Stimulated activated CD4-positive, alpha-beta T cell treated with anti-CD3 and anti-CD28 coated beads, Interleukin-12 subunit alpha, Interleukin-12 subunit beta, amount 100 ng/mL, for 24 hours (primary cell): ENCODE results near the gene KIAA1958.
"Not testable (repeated sequence)": the region's sequence is repeated elsewhere in the genome, so short reads cannot be mapped to it uniquely, and the experiment has no call there.

Source experiments
- DNase-seq, 2 experiments: peaks; one replicate each; pipeline ENCODE4 v3.0.0-alpha.2; 2020; ENCODE audit warnings: low read depth in 2 of 2

Gene KIAA1958

DNA sequence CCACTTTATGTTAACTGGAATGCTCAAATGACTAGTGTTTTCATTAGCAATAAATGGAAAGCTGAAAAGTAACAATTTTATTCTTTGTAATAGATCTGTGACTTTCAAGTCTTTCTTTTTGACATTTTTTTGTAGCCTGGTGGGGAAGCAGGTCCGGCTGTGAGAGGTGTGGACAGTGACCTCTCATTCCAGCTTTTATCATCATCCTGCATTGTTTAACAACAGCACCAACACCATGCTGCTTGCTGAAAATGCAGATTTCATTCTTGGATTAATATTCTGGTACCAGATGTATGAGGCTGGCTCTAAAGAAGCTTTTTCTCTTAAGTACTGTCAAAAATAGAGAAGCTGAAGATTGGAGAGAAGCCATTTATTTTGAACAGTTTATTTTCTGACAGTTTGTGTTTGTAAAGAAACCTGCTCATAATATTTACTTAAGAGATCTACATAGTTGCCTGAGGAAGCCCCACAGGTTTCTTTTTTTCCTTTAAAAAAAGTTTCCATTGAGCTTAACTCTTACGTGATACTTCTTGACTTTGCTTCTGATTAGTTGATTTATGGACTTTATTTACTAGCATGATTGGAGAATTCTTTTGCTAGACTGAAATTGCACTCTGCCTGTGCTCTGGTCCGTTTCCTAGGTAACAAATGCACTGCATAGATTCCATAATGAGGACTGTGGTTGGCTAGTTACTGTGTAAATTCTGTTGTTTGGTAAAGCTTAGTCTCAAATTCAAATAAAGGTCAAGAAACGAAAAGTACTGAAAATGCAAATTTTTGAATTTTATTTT is 3.4 kb downstream of the KIAA1958 start:
- no peak for DNase-seq

DNA sequence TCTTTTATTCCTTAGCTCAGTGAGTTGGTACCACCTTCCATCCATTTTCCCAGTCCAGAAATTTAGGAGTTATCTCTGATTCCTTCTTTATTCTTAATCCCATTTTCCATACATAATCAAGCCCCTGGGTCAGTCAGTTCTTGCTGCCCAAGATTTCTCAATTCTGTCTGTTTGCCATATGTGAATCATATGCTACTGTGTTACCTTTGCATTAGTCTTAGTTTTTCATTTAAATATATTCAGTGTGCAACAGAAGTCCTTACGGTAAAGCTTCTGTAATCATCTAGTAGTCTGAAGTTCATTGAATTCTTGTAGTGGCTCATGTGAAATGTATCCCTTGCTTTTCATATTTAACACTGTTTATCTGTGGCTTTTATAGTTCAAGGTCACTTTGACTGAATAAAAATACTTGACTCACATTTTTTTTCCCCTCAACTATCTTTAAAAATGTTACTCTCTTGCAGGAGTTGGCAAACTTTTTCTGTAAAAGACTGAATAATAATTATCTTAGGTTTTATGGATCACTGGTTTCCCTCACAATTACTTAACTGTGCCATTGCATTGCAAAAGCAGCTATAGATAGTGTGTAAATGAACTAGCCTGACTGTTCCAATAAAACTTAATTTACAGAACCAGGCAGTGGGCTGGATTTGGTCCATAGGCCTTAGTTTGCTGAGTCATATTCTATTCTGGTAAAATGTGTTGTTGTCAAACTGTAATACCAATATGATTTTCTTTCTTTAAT is 6.9 kb downstream of the KIAA1958 start:
- DNase-seq = no peak

DNA sequence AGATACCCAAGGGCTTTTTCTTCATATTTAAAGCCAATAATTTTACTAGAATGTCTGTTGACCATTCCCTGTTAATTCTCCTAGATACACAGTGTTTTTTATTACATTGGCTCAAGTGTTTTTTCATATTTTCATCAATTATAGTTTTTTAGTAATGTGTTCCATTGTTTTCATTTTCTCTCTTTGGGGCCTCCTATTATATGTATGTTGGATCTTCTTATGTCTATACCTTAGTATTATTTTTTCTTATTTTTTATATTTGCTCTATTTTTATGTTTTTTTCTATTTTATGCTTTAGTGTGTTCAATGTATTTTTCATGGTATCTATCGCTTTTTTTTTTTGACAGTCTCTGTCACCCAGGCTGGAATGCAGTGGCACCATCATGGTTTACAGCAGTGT is 7.5 kb downstream of the KIAA1958 start:
- no peak for DNase-seq

DNA sequence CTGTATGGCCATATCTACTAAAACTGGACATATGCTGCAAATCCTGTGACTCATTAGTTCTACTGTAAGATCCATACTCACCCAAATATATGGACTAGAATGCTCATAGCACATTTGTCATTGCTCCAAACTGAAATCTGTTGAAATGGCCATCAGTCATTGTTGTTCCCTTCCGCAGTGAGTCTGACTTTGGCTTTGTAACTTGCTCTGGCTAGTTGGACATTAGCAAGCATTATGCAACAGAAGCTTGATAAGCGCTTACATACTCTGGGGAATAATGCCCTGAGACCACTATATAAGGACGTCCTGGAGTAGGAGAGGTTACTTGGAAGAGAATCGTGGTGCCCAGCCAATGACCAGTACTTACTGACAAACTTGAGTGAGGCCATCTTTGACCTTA is 9.0 kb downstream of the KIAA1958 start:
- DNase-seq = no peak

DNA sequence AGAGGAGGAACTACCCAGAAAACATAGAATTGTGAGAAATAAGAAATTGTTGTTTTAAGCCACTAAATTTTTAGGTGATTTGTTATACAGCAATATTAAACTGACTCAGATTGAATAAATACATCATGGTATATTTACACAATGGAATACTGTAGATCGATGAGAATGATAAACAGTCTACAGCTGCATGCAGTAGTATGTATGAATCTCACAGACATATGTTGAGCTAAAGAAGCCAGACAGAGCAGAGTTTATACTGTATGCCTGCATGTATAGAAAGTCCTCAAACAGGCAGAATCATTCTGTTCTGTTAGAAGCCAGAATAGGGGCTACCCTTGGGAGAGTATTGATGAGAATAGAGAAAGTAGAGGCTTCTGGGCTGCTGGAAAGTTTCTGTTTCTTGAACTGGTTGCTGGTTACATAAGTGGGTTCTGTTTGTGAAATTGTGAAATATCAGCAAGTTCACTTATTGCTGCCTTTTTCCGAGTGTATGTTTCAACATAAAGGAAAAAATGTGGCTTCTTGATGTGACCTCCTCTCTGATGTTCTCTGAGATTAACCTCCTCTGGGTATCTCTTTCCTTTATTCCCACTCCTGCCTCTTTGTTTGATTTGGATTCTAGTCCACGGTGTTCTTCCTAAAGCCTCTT is 9.6 kb downstream of the KIAA1958 start:
- DNase-seq = no peak

DNA sequence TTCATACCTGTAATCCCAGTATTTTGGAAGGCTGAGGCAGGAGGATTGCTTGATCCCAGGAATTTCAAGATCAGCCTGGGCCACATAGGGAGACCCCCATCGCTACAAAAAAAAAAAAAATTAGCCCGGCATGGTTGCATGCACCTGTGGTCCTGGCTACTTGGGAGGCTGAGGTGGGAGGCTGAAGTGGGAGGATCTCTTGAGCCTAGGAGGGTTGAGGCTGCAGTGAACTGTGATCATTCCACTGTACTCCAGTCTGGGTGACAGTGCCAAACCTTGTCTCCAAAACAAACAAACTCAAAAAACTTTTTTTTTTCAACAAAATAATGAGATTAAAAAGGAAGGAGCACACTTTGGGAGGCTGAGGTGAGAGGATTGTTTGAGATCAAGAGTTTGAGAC is 14.2 kb downstream of the KIAA1958 start:
- no peak for DNase-seq

DNA sequence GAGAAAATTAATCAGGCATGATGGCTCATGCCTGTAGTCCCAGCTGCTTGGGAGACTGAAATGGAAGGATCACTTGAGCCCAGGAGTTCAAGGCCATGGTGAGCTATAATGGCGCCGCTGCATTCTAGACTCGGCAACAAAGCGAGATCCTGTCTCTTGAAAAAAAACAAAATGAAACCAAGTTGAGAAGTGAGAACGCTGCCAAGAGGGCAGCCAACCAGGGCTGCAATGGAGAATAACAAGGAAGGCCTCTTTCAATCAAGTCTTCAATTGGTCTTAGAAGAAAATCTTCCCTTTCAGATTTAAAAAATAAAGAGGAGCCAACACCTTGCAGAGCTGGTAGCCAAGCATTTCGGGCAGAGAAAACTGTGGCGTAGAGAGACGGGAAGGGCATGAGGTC is 14.7 kb downstream of the KIAA1958 start:
- no peak for DNase-seq

DNA sequence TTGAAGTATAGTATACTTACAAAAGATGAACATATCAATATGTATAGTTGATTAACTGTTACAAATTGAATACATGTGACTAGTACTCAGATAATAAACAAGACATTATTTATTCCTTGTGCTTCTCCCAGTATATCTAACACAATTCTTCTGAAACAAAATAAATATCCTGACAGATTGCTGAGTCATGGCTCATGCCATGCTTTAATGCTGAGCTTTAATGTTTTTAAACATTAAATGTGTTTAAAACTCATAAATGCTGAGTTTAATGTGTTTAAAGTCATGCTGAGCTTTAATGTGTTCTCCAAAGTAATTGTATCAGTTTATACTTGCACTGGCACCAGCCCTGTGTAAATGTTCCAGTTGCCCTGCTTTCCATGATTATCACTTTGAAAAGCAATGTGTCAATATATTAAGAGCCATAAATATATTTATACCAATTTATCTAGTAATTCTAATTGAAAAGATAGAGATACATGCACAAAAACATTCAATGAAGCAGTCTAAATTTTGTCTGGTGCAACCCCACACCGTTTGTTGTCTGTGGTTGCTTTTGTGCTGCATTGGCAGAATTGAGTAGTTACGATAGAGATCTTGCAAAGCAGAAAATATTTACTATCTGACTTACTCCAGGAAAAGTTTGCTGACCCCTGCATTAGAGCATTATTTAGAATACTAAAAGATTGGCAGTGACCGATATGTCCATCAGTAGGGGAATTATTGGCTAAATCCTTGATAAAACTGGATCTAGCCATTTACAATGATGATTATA is 15.7 kb downstream of the KIAA1958 start:
- no peak for DNase-seq

DNA sequence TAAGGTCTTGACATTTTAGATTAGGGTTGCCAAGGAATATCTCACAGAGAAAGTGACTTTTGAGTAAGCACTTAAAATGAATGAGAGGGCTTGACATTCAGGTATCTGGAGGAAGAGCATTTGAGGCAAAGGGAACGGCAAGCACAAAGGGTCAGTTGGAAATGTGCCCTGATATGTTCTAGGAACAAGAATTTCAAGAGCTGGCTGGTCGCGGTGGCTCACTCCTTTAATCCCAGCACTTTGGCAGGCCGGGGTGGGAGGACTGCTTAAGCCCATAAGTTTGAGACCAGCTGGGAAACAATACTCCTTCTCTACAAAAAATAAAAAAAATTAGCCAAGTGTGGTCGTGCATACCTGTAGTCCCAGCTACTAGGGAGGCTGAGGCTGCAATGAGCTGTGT is 16.5 kb downstream of the KIAA1958 start:
- no peak for DNase-seq

DNA sequence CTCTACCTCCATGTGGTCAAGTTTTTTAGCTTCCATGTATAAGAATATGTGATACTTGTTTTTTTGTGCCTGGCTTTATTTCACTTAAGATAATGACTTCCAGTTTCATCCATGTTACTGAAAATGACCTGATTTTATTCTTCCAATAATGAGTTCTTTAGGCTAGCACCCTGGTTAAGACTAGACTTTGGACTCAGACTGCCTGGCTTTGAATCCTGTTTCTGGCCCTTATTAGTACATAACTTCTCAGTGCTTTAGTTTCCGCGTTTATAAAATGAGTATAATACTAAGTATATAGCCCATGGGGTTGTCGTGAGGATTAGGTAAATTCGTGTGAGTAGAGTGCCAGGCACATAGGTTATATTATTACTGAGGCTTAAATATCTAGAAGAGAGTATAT is 18.5 kb downstream of the KIAA1958 start:
- DNase-seq = no peak

DNA sequence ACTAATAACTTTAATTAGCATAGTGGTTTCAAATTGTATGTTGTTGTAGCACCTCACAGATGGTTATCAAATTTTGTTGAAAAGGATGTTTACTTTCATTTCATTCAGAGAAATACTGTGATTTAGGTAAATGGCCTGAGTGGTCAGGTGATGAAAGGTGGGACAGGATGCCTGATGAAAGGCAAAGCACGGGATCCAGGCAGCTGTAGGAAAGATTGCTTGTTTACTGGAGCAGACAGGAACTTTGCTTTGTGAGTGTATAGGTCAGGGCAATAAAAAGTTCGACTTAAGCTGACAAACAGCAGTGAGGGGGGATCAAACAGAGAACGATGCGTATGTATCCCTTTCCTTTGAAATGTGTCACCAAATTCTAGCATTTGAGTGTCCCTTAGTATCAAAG is 19.0 kb downstream of the KIAA1958 start:
- no peak for DNase-seq

DNA sequence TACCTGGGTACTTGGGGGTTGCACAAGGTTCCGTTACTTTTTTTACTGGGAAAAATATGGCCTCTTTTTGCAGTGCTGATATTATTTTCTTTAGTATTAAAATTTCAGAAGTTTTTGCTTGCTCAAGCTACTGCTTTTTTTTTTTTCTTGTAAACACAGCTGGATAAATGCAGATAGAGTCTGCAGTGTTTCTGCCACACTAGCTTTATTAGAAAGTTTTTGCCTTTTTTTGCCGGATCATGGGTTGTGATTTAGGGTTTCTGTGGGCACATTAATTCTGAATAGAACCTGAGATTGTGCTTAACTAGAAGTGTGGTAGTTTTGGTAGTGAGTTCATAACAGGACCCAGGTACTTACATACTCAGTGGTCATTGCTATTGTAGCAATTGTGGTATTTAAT is 19.9 kb downstream of the KIAA1958 start:
- DNase-seq = no peak

DNA sequence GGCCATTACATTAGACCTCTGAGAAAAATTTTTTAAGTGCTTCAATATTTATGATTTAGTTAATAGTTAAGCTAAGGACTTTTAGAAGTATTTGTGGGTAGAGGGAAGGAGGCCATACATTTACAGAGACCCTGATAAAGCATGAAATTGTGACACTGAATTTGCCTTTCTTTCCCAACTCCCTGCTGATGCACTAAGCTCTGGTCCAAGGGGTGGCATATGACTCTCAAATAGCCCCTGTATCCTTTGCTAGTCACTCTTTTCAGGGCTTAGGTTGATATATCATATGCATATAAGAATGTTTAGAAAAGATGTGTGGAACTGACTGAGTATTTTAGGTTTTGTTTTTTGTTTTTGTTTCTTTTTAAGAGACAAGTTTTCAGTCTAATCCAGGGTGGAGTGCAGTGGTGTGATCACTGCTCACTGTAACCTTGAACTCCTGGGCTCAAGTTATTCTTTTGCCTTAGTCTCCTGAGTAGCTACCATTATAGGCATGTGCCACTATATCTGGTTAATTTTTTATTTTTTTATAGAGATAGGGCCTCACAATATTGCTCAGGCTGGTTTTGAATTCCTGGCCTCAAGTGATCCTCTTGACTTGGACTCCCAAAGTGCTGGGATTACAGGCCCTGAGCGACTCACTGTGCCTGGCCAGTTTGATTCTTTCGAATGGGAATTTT is 20.5 kb downstream of the KIAA1958 start:
- DNase-seq = no peak

DNA sequence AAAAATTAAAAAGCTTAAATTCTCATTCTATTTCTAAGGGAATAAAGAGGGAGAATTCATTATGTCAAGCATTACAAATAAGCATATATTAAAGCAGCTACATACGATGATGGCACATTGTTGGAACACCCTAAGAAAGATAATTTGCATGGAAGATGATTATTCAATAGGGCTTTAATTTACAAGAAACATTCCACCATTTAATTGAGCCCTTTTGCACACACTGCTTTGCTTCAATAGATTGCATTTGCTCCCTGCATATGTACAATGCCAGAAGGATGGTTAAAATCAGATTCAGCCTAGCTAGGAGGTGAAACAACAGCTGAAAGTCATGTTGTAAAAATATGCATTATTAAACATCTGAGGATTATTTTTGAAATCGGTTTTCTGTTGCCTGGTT is 21.8 kb downstream of the KIAA1958 start:
- no peak for DNase-seq

DNA sequence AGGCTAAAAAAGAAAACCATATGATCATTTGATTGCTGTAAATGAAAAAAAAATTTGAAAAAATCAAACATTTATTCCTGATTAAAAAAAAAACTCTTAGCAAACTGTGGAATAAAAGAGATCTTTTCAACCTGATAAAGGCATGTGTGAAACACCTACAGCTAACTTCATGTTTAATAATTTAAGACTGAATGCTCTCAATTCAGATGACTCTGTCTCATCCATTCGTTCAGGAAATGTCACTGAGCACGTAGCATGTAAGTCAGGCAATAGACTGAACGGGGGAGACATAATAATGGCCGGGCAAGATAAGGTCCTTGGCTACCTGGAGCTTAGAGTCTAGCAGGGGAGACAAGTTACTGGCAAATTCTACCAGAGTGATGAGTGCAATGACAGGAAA is 25.8 kb downstream of the KIAA1958 start:
- DNase-seq = not testable (repeated sequence)

DNA sequence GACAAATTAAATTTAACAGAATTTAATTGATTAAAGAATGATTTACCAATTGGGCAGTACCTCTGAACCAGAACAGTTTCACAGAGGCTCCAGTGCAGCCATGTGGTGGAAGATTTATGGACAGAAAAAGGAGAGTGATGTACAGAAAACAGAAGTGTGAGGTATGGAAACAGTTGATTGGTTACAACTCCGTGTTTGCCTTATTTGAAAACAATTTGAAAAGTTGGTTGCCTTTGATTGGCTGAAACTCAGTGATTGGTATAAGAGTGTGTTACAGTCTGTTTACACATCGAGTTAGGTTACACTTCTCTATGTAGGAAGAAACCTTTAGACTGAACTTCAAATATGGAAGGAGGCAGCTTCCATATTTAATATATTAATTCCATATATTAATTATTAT is 30.1 kb downstream of the KIAA1958 start:
- DNase-seq = no peak

DNA sequence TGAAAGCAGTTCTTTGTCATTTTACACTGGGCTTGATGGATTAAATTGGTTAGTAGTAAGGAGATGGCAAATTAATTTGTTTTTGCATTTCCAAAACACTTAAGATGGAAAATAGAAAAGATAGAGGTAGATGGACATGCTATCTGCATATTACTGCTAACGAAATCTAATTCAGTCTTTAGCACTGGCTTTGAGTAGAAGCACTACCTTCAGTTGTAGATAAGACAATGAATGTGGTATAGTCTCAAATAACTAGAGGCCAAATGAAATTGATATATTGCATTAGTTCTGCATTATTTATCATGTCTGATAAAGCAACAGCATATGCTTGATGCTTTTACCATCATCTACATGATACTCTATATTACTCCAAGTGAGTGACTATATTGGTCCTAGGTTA is 33.4 kb downstream of the KIAA1958 start:
- DNase-seq = no peak

DNA sequence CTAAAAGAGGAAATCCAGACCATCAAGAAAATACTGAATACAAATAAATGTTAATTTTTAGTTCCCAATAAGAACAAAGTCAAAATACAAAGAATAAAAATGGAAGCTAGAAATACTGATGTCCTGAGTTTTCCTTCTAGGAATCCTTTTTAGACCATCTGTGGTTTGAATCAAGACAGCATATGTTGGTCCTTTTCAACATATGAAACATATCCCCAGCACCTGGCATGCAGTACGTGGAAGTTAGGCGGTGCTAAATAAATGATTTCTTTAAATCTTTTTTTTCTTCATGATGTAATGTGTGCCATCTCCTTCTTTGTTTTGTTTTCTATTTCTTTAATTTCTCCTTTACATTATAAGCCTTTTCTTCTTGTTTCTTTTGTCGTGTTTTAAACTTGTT is 34.0 kb downstream of the KIAA1958 start:
- no peak for DNase-seq

DNA sequence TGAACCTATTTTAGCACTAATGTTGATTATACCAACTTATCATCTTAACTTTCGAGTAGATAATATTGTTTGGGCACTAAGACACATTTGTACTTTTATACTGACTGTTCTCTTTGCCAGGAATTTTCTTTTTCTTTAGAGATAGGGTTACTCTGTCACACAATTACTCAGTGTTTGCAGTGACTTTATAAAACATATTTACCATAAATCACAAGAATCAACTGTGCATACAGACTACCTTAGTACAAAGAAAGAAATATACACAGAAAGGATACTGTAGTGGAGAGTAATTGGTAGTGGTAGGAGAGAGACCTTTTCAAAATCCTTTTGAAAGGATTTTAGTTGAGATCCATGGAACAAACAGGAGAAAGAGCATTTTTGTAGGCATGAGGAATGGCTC is 40.3 kb downstream of the KIAA1958 start:
- DNase-seq = no peak

DNA sequence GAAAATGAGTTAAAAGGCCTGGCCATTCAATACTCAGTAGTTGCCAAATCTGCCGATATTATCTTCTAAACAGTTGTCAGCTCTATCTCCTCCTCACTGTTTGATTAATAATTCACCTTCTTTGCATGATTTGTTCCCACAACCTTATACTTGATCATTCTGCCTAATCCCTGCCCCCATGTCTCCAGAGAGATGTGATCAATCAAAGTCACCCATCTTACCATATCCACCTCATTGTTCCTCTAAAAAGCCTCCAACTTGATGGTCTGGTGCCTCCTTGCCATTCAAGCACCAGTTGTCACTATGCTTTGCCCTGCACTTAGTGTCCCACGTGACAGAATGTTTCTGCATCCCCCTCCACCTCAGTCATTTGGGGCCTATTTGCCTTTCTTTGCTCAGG is 41.3 kb downstream of the KIAA1958 start:
- DNase-seq = no peak

DNA sequence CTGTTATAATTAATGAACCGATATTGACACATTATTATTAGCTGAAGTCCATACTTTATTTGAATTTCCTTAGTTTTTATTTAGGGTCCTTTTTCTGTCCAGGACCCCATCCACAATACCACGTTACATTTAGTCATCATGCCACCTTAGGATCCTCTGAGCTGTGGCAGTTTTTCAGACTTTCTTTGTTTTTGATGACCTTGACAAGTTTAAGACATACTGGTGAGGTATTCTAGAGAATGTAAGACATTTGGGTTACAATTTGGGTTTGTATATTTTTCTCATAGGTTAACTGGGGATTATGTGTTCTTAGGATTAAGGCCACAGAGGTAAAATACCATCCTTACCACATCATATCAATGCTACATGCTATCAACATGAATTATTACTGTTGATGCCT is 42.7 kb downstream of the KIAA1958 start:
- no peak for DNase-seq

DNA sequence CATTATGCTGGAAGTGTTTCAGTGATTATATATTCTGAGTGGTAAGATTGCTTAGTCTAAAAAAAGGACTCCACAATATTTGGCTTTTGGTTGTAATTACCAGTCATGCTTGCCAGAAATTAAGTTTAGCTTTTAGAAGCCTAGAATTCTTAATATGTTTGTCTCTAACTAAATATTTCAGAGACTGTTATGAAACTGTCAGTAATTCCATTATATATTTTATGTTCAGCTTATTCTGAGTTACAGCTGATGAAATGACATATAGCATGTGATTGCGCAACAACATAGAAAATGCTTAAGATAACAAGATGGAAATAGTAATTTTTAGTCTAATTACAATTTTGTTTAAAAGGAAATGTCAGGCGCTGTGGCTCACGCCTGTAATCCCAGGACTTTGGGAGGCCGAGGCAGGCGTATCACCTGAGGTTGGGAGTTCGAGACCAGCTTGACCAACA is 44.2 kb downstream of the KIAA1958 start:
- DNase-seq = no peak
